GM23248 (cell line): ENCODE results near the gene UBTD1. TPM values are rescaled to one million over a fixed set of nuclear protein-coding genes. Genes with fewer than 3 reads are reported as not detected.

Experiments used
- DNase-seq: peaks from one replicate; pipeline ENCODE4 v3.0.0-alpha.2; 2015
- H2AFZ ChIP-seq: fragments of 200-600 bp; sonication (generic); 2 replicates; pipeline ENCODE4 v1.6.1; 2016; ENCODE audit warnings: antibody characterized with exemption
- H3F3A ChIP-seq: fragments of 200-600 bp; sonication (generic); 2 replicates; pipeline ENCODE4 v1.6.1; 2016; ENCODE audit warnings: mild to moderate bottlenecking, antibody characterized with exemption, mixed run types; ENCODE audit not compliant: insufficient read depth
- H3K27ac ChIP-seq: fragments of 200-600 bp; sonication (generic); 2 replicates; pipeline ENCODE4 v1.5.1; 2016; ENCODE audit warnings: mild to moderate bottlenecking
- H3K27me3 ChIP-seq: fragments of 200-600 bp; sonication (generic); replicated peaks from 2 replicates; pipeline ENCODE4 v1.6.1; 2016; ENCODE audit warnings: mild to moderate bottlenecking; ENCODE audit not compliant: insufficient read depth
- H3K36me3 ChIP-seq: fragments of 200-600 bp; sonication (generic); 2 replicates; pipeline ENCODE4 v1.6.1; 2016; ENCODE audit warnings: low read depth, mild to moderate bottlenecking
- H3K4me1 ChIP-seq: fragments of 200-600 bp; sonication (generic); 2 replicates; pipeline ENCODE4 v1.6.1; 2016; ENCODE audit warnings: mild to moderate bottlenecking; ENCODE audit not compliant: insufficient read depth
- H3K4me2 ChIP-seq: fragments of 200-600 bp; sonication (generic); one replicate; pipeline ENCODE4 v1.6.1; 2016; ENCODE audit warnings: mild to moderate bottlenecking; ENCODE audit not compliant: unreplicated experiment
- H3K4me3 ChIP-seq: fragments of 200-600 bp; sonication (generic); 2 replicates; pipeline ENCODE4 v1.5.1; 2016; ENCODE audit warnings: mild to moderate bottlenecking
- H3K79me2 ChIP-seq: fragments of 200-600 bp; sonication (generic); 2 replicates; pipeline ENCODE4 v1.6.1; 2016; ENCODE audit warnings: mild to moderate bottlenecking; ENCODE audit not compliant: insufficient read depth
- H3K9ac ChIP-seq: fragments of 200-600 bp; sonication (generic); 2 replicates; pipeline ENCODE4 v1.6.1; 2016; ENCODE audit warnings: mild to moderate bottlenecking
- H3K9me2 ChIP-seq: fragments of 200-600 bp; sonication (generic); 2 replicates; pipeline ENCODE4 v1.6.1; 2016; ENCODE audit warnings: mixed run types, mild to moderate bottlenecking, moderate library complexity; ENCODE audit not compliant: insufficient read depth
- H3K9me3 ChIP-seq: fragments of 200-600 bp; sonication (generic); one replicate; pipeline ENCODE4 v1.6.1; 2017; ENCODE audit warnings: low read depth
- H4K20me1 ChIP-seq: fragments of 200-600 bp; sonication (generic); 2 replicates; pipeline ENCODE4 v1.6.0; 2016; ENCODE audit not compliant: insufficient read depth
- EZH2 ChIP-seq: fragments of 200-600 bp; sonication (generic); IDR thresholded peaks from 2 replicates; pipeline ENCODE4 v1.6.1; 2018; ENCODE audit warnings: antibody characterized with exemption, mild to moderate bottlenecking; ENCODE audit not compliant: insufficient read depth, poor library complexity, severe bottlenecking
- EZH2phosphoT487 ChIP-seq: fragments of 200-600 bp; sonication (generic); IDR thresholded peaks from 2 replicates; pipeline ENCODE4 v1.6.1; 2018; ENCODE audit warnings: antibody characterized with exemption, moderate library complexity, mild to moderate bottlenecking, low read depth; ENCODE audit not compliant: insufficient read depth
- WGBS, 2 experiments: methylation state at CpG; one replicate each; pipeline ENCODE4 v1.1.6; 2015 to 2017; ENCODE audit warnings: low lambda C conversion rate in 2 of 2, low coverage in 1 of 2; ENCODE audit errors: missing lambda C conversion rate in 2 of 2; 5-methylcytosine and 5-hydroxymethylcytosine counted together
- in situ Hi-C: fragments of 300-500 bp; cut with MboI; formaldehyde crosslinking; loops from 2 replicates; pipeline ENCODE4 v1.15.0; 2020
- polyA plus RNA-seq: library from polyadenylated mRNA; unstranded; fragments of >200 nt; fragmentation: Nextera tagmentation; extraction: Ambion mirVana; gene quantifications from 2 replicates; pipeline ENCODE4 v1.2.1, GENCODE V29; 2016
- total RNA-seq: library from RNA; depleted of rRNA; stranded (reverse); fragments of >200 nt; shearing (Covaris generic); gene quantifications from 2 replicates; pipeline ENCODE4 v1.2.3, GENCODE V29; 2014

Gene UBTD1
- total and polyA plus RNA-seq, 2 experiments from 2014 or later = 20.8 to 27.2 TPM

DNA sequence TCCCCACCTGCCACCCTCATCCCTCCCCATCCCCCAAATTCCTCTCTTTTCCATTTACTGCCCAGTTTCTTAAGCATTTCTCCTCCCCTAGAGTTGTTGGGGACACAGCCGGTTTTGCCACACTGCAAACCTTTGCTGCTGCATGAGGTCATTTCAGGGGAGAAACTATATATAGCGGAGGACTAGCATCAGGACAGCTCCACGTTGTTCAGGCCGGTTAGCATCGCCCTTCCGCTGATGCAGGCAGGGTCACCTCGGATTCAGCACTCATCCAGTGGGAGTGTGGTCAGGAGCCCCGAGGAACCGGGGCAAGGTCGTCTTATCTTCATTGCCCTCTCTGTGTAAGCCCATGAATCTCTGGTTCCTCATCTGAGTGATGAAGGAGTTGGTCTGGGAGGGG lies 15.6 kb downstream of the UBTD1 start:
- in situ Hi-C loops = no loop called here
- no peak for DNase-seq

DNA sequence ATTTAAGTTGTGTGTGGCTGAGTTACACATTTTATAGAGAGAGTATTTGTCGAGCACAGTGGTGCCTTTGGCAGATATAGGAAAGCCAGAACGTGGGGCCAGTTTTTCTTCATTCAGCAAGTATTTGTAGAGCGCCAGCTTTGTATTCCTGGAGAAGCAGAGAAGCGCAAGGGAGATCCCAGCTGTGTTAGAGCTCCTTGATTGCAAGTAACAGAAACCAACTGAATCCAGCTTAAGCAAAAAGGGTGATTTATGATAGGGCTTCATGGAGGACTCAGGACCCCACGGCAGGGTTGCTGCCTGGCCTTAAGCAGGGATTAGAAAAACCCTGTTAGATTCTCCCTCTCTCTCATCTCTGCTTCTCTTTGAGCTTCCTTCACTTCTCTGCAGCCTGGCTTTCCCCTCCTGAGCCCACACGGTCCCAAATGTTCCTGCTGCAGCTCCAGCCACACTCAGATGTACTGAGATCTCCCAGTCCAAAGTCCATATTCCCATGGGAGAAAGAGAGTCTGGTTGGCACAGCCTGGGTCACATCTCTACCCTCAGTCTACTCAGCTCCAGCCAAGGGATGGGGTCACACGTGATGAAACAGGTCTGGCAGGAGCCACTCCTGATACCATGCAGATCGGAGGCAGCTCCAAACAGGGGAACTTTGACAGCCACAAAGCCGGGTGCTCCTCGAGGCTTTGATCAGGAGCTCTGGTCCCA lies 16.7 kb downstream of the UBTD1 start:
- TF ChIP-seq EZH2phosphoT487 (no peak), EZH2 (no peak)
- Histone ChIP-seq H3K9me2 (no peaks in the 10 kb centered on the region), H3K27me3 (no peaks in the 10 kb centered on the region), H3K36me3 (no peaks in the 10 kb centered on the region), H3K4me1 (peaks cover 22% of the 10 kb centered on the region), H3K9me3 (no peaks in the 10 kb centered on the region), H4K20me1 (peaks cover 8% of the 10 kb centered on the region), H2AFZ (no peak overlapping the region), H3K79me2 (peaks cover 96% of the 10 kb centered on the region), H3K27ac (no peak overlapping the region), H3F3A (peaks cover 15% of the 10 kb centered on the region), H3K4me2 (no peak overlapping the region), H3K9ac (no peak overlapping the region), H3K4me3 (no peak overlapping the region)
- in situ Hi-C loops = no loop called here
- no peak for DNase-seq
- 91 to 94% methylated on average over 10 of the region's 10 CpGs for WGBS, 2 experiments

More for the DNA sequence above, 15.6 kb downstream of the UBTD1 start:
- no peak for TF ChIP-seq EZH2phosphoT487
- no peak for TF ChIP-seq EZH2
- peaks cover 21% of the 10 kb centered on the region for H3K4me1 ChIP-seq
- no peaks in the 10 kb centered on the region for H3K27me3 ChIP-seq
- no peak overlapping the region for H2AFZ ChIP-seq
- H3K79me2 ChIP-seq = peaks cover 96% of the 10 kb centered on the region
- WGBS, 2 experiments = 89 to 91% methylated on average over 10 of the region's 10 CpGs
- no peak overlapping the region for H3K9ac ChIP-seq
- H3K9me2 ChIP-seq = no peaks in the 10 kb centered on the region
- H3K4me2 ChIP-seq = no peak overlapping the region
- peaks cover 14% of the 10 kb centered on the region for H3F3A ChIP-seq
- H3K4me3 ChIP-seq = no peak overlapping the region
- no peak overlapping the region for H3K27ac ChIP-seq
- H3K9me3 ChIP-seq = no peaks in the 10 kb centered on the region
- no peaks in the 10 kb centered on the region for H3K36me3 ChIP-seq
- H4K20me1 ChIP-seq = peaks cover 4% of the 10 kb centered on the region

DNA sequence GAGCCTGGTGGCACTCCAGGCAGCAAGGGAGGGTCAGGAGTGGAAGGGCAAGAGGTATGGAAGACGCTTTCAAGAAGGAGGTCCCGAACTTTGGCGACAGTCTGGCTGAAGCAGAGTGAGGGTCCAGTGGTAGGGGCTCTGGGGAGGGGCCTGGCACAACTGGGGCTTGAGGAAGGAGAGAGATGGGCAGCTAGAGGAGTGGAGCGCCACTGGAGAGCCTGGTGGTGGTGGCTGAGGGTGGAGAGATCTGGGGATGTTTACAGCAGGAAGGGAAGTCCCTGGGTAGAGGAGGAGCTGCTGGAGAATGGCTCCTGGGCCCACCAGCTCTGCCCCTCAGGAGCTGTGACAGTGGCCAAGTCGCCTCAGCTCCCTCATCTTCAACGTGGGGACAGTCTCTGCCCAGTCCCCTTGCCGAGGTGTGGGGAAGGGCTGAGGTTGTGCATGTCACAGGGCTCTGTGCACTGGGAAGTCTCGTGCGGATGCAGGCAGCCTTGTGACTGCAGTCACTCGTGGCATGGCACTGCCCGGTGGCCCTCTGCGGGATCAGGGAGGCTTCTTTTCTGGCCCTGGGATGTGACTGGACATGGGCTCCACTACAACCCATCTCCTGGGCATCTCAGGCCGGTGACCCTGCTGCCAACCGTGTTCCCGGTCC lies 18.5 kb downstream of the UBTD1 start:
- Histone ChIP-seq H3K36me3 (no peaks in the 10 kb centered on the region), H3K9ac (no peak overlapping the region), H3K9me3 (no peaks in the 10 kb centered on the region), H3K27me3 (no peaks in the 10 kb centered on the region), H3F3A (peaks cover 15% of the 10 kb centered on the region), H3K4me2 (no peak overlapping the region), H3K4me1 (peaks cover 22% of the 10 kb centered on the region), H3K9me2 (no peaks in the 10 kb centered on the region), H3K27ac (no peak overlapping the region), H2AFZ (no peak overlapping the region), H3K4me3 (no peak overlapping the region), H3K79me2 (peaks cover 96% of the 10 kb centered on the region), H4K20me1 (peaks cover 8% of the 10 kb centered on the region)
- TF ChIP-seq EZH2 (no peak), EZH2phosphoT487 (no peak)
- in situ Hi-C loops = no loop called here
- no peak for DNase-seq
- WGBS, 2 experiments = 97 to 99% methylated on average over 15 of the region's 15 CpGs

DNA sequence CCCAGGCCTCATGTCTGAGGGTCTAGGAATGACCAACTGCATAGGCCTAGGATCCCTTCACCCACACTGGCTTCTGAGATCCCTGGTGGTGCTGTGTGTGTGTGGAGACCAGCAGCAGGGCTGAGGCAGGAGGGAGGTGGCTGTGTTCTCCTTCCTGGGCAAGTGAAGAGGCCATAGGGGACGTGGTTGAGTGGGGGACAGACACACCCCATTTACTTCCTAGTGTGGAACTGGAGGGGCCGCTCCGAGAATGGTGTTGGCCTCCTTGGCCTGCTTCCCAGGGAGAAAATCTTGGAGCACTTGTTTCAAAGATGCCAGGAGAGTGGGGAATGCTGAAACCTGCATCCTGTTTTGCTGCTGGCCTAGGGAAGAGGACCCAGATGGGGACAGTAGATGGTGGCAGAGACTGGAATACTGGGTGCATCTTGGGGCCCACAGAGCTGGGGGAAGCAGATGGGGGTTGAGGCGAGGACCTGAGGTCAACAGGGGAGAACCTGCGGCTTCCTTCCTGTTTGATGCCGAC lies 19.1 kb downstream of the UBTD1 start:
- Histone ChIP-seq H3K4me2 (peak overlapping the region; percentile 23), H3K9me2 (no peaks in the 10 kb centered on the region), H3K27me3 (no peaks in the 10 kb centered on the region), H3K4me1 (peaks cover 22% of the 10 kb centered on the region), H3F3A (peaks cover 15% of the 10 kb centered on the region), H3K9me3 (no peaks in the 10 kb centered on the region), H3K79me2 (peaks cover 96% of the 10 kb centered on the region), H3K4me3 (no peak overlapping the region), H4K20me1 (peaks cover 8% of the 10 kb centered on the region), H3K36me3 (no peaks in the 10 kb centered on the region), H3K27ac (no peak overlapping the region), H3K9ac (no peak overlapping the region), H2AFZ (no peak overlapping the region)
- TF ChIP-seq EZH2phosphoT487 = no peak
- no peak for TF ChIP-seq EZH2
- DNase-seq = no peak
- 75 to 77% methylated on average over 6 of the region's 6 CpGs for WGBS, 2 experiments
- in situ Hi-C loops = no loop called here
